Thymus (tissue), 14 donors: ENCODE measurements around the gene ZMYND19. TPM values are rescaled to one million over a fixed set of nuclear protein-coding genes. Genes with fewer than 3 reads are reported as not detected.

Source experiments
- DNase-seq, 9 donors: peaks; one replicate each; pipeline ENCODE4 v3.0.0-alpha.2; 2013; ENCODE audit warnings: low spot score in 9 of 9, low read depth in 6 of 9, missing footprints in 1 of 9
- H3K27ac ChIP-seq, 2 donors: one replicate each; pipeline ENCODE4 v1.5.1; 2013; ENCODE audit warnings: control low read depth in 1 of 2, low read depth in 1 of 2, low read length in 1 of 2, mild to moderate bottlenecking in 1 of 2, moderate library complexity in 1 of 2
- H3K27me3 ChIP-seq, 2 donors: one replicate each; pipeline ENCODE4 v1.5.1; 2013; ENCODE audit warnings: low read length in 1 of 2; ENCODE audit not compliant: control insufficient read depth in 2 of 2, insufficient read depth in 1 of 2
- H3K36me3 ChIP-seq, 2 donors: one replicate each; pipeline ENCODE4 v1.5.1; 2013; ENCODE audit warnings: low read length in 1 of 2, mild to moderate bottlenecking in 1 of 2, moderate library complexity in 1 of 2; ENCODE audit not compliant: control insufficient read depth in 2 of 2, insufficient read depth in 2 of 2
- H3K4me1 ChIP-seq, 2 donors: one replicate each; pipeline ENCODE4 v1.5.1; 2013; ENCODE audit warnings: low read length in 2 of 2; ENCODE audit not compliant: control insufficient read depth in 2 of 2, insufficient read depth in 2 of 2
- H3K4me3 ChIP-seq, 2 donors: one replicate each; pipeline ENCODE4 v1.5.1; 2013; ENCODE audit warnings: low read length in 2 of 2, control low read depth in 1 of 2, mild to moderate bottlenecking in 1 of 2
- H3K9me3 ChIP-seq, 2 donors: one replicate each; pipeline ENCODE4 v1.5.1; 2013; ENCODE audit warnings: low read length in 1 of 2, mild to moderate bottlenecking in 1 of 2; ENCODE audit not compliant: control insufficient read depth in 2 of 2, insufficient read depth in 1 of 2
- WGBS: extraction: QIAGEN DNeasy Blood & Tissue Kit; methylation state at CpG from one replicate; pipeline ENCODE4 v1.1.7; 2013; 5-methylcytosine and 5-hydroxymethylcytosine counted together
- long read RNA-seq, 10 donors: transcript quantifications; one replicate each; lab custom pipeline, GENCODE V29; 2026
- polyA plus RNA-seq: library from polyadenylated mRNA; stranded (reverse); fragments of 200-250 nt; gene quantifications from one replicate; pipeline ENCODE4 v1.2.3, GENCODE V29; 2013
- total RNA-seq: library from RNA; stranded (reverse); fragments of 120-200 nt; gene quantifications from one replicate; pipeline ENCODE4 v1.2.4, GENCODE V29; 2013
- donor health status: healthy.

The ZMYND19 gene
- 20.9 TPM for total RNA-seq
- 20.7 TPM for polyA plus RNA-seq
- long read RNA-seq, donor 1, result 0 reads
- long read RNA-seq, donor 2, result 0 reads
- long read RNA-seq, donor 3, transcript ZMYND19-201 (6 exons, 1,375 nt), result major isoform, 14 of 14 reads
- long read RNA-seq, donor 3, partial matches to known transcripts, result 0 of 14 reads
- long read RNA-seq, donor 3, other reads (novel, unspliced or antisense), result 0 of 14 reads
- long read RNA-seq, donor 4, partial matches to known transcripts, result 0 of 2 reads
- long read RNA-seq, donor 4, other reads (novel, unspliced or antisense), result 0 of 2 reads
- long read RNA-seq, donor 5, transcript ZMYND19-201 (6 exons, 1,375 nt), result major isoform, 12 of 12 reads
- long read RNA-seq, donor 5, partial matches to known transcripts, result 0 of 12 reads
- long read RNA-seq, donor 5, other reads (novel, unspliced or antisense), result 0 of 12 reads
- long read RNA-seq, donor 6, transcript ZMYND19-201 (6 exons, 1,375 nt), result major isoform, 8 of 8 reads
- long read RNA-seq, donor 6, partial matches to known transcripts, result 0 of 8 reads
- long read RNA-seq, donor 6, other reads (novel, unspliced or antisense), result 0 of 8 reads
- long read RNA-seq, donor 7, partial matches to known transcripts, result 0 of 4 reads
- long read RNA-seq, donor 7, other reads (novel, unspliced or antisense), result 0 of 4 reads
- long read RNA-seq, donor 8, partial matches to known transcripts, result 0 of 2 reads
- long read RNA-seq, donor 8, other reads (novel, unspliced or antisense), result 0 of 2 reads
- long read RNA-seq, donor 9, partial matches to known transcripts, result 0 of 2 reads
- long read RNA-seq, donor 9, other reads (novel, unspliced or antisense), result 0 of 2 reads
- long read RNA-seq, donor 10, transcript ZMYND19-201 (6 exons, 1,375 nt), result major isoform, 7 of 7 reads
- long read RNA-seq, donor 10, partial matches to known transcripts, result 0 of 7 reads
- long read RNA-seq, donor 10, other reads (novel, unspliced or antisense), result 0 of 7 reads

DNA sequence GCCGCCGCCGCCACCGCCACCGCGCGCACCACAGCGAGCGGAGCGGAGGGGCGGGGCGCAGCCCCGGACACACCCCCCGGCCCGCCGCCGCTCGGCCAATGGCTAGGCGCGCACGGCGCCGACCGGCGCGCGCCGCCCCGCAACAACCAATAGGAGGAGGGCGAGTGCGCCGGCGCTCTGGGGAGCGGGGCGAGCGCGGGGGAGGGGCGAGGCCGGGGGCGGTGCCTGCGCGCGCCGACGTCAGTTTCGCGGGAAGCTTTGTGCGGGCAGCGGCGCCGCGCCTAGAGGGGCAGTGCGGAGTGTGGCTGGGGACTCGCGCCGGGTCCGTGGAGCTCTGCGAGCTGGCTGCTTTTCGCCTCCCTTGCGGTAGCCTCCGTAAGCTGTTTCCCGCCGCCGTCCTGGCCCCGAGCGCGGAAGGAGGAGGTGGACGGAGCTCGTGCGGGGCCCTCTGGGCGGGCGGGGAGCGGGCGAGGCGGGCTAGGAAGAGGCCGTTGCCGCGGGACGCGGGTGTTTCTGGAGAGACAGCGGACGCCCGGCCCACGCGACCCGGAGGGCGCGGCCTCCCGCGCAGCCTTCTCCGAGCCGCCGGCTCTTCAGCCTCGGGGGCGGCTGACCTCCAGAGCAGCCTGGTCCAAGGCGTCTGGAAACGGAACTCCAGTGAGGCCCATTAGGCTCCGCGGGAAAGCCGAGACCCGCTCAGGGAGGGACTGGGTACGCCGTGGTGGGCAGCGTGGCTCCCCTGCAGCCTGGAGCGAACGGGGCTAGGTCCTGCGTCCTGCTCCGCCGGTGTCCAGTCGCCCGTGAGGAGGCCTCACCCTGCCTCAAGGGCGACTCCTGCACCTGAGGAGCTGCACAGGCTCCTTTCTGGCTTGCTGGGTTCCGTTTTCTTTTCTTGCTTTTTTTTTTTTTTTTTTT is at the start of gene ZMYND19:
Gene ZMYND19, minus strand, starts transcription at position 44 of the 915 bp plus-strand sequence. CDS start 249 bp downstream, outside the sequence.
- Histone ChIP-seq H3K4me1 (peaks cover 9 to 27% of the 10 kb centered on the region in 2 donors), H3K27ac (peak within 1 kb of the TSS in 1 of 2 donors; percentile 53)

DNA sequence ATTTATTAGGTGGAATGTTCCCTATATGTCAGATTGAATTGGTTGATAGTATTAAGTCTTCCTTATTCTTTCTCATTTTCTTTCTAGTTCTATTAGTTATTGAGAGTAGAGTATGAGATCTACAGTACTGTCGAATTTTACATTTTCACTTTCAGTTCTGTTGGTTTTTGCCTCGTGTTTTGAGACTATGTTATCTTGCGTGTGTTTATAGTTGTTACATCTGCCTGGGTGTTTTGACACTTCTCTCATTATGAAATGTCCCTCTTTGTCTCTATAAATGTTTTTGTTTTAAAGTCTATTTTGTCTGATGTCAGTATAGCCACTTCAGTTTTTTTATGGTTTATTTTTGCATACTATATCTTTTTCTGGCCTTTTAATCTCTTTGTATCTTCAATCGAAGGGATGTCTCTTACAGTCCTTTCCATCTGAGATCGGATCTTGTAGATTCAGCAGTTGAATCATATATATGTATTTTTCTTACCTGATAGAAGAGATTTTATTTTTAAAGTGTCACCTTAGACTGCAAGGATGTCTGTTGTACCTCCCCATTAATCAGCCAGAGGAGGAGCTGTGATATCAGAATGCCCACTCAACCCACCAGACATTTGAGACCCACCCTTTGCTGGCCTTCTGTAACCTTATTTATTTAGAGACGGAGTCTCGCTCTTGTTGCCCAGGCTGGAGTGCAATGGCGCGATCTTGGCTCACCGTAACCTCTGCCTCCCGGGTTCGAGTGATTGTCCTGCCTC is 49.2 kb upstream of the ZMYND19 start:
- Histone ChIP-seq H3K4me1 (peaks cover 0 to 4% of the 10 kb centered on the region in 2 donors), H3K4me3 (no peak overlapping the region), H3K36me3 (peaks cover 12% of the 10 kb centered on the region in 2 donors), H3K9me3 (no peaks in the 10 kb centered on the region), H3K27ac (no peak overlapping the region), H3K27me3 (no peaks in the 10 kb centered on the region)
- DNase-seq, result peak in 2 of 9 donors; percentile 9 to 46
- WGBS, result 68% methylated on average over 12 of the region's 12 CpGs

More for the DNA sequence above, at the start of gene ZMYND19:
- peaks cover 0 to 2% of the 10 kb centered on the region in 2 donors for H3K27me3 ChIP-seq
- DNase-seq, result peak; percentile 47 to 93 (median 82)
- WGBS, result 1% methylated on average over 112 of the region's 113 CpGs
- no peaks in the 10 kb centered on the region for H3K9me3 ChIP-seq
- peak within 1 kb of the TSS; percentile 66 to 78 for H3K4me3 ChIP-seq
- H3K36me3 ChIP-seq, result peaks cover 16 to 26% of the 10 kb centered on the region in 2 donors

DNA sequence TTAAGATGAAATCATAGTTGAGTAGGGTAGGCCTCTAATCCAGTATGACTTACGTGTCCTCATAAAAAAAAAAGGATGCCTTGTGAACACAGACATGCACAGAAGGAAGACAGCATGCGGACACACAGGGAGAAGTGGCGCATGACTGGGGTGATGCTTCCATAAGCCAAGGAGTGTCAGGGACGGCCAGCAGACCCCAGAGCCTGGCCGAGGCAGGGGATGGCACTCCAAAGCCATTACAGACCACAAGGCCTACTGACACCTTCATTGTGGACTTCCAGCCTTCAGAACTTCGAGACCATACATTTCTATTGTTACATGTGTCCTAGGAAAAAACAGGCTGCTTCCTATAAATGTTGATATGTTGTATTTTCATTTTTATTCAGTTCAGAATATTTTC is 48.4 kb upstream of the ZMYND19 start:
- 93% methylated on average over 6 of the region's 6 CpGs for WGBS
- H3K36me3 ChIP-seq, result peaks cover 8% of the 10 kb centered on the region in 2 donors
- H3K9me3 ChIP-seq, result no peaks in the 10 kb centered on the region
- H3K4me3 ChIP-seq, result no peak overlapping the region
- peaks cover 0 to 4% of the 10 kb centered on the region in 2 donors for H3K4me1 ChIP-seq
- no peaks in the 10 kb centered on the region for H3K27me3 ChIP-seq
- no peak for DNase-seq
- H3K27ac ChIP-seq, result no peak overlapping the region

DNA sequence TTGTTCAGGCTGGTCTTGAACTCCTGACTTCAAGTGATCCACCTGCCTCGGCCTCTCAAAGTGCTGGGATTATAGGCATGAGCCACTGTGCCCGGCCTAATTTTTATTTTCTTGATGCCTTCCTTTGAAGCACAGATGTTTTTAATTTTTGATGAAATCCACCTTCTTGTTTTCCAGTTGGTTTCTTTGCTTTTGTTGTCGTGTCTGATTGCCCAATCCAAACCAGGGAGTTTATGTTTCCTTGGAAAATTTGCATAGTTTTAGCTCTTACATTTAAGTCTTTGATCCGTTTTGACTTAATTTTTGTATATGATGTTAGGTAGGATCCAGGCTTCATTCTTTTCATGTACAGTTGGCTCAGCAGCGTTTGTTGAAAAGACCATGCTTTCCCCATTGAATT is 43.7 kb upstream of the ZMYND19 start:
- 88% methylated on average over 5 of the region's 5 CpGs for WGBS
- Histone ChIP-seq H3K9me3 (no peaks in the 10 kb centered on the region), H3K4me3 (no peak overlapping the region), H3K4me1 (peaks cover 6 to 12% of the 10 kb centered on the region in 2 donors), H3K36me3 (no peaks in the 10 kb centered on the region), H3K27ac (no peak overlapping the region), H3K27me3 (no peaks in the 10 kb centered on the region)
- DNase-seq, result no peak

DNA sequence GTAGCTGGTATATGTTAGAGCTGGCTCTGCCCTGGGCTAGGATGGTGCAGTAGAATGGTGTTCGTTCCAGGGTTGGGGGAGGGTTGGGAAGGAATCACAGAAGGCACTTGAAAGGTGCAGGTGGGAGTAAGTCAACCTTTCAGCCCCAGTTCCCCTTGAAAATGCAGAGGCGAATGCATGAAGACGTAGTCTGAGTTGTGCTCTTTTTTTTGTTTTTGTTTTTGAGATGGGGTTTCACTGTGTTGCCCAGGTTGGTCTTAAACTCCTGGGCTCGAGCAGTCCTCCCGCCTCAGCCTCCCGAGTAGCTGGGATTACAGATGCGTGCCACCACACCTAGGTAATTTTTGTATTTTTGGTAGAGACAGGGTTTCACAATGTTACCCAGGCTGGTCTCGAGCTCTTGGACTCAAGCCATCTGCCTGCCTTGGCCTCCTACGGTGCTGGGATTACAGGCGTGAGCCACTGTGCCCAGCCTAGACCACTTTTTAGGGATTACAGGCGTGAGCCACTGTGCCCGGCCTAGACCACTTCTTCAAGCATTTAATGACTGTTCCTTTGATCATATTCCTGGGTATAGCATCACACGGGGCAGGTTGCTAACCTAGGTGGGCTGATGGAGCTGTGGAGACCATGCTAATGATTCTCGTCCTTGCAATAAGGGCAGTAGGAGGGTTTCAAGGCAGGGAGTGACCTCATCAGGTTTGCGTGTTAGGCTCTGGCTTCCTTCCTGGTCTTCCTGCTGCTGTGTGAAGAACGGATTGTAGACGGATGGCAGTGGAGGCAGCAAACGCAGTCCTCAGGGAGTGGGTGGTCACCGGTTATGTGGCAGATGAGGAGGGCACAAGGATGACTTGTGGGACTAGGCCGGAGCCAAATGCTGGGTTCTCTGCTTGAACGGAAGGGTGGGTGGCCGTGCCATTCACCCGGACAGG is 42.2 kb upstream of the ZMYND19 start:
- DNase-seq, result no peak
- no peaks in the 10 kb centered on the region for H3K9me3 ChIP-seq
- H3K36me3 ChIP-seq, result no peaks in the 10 kb centered on the region
- H3K27me3 ChIP-seq, result no peaks in the 10 kb centered on the region
- WGBS, result 90% methylated on average over 23 of the region's 23 CpGs
- no peak overlapping the region for H3K27ac ChIP-seq
- H3K4me1 ChIP-seq, result peaks cover 5 to 24% of the 10 kb centered on the region in 2 donors
- H3K4me3 ChIP-seq, result no peak overlapping the region

DNA sequence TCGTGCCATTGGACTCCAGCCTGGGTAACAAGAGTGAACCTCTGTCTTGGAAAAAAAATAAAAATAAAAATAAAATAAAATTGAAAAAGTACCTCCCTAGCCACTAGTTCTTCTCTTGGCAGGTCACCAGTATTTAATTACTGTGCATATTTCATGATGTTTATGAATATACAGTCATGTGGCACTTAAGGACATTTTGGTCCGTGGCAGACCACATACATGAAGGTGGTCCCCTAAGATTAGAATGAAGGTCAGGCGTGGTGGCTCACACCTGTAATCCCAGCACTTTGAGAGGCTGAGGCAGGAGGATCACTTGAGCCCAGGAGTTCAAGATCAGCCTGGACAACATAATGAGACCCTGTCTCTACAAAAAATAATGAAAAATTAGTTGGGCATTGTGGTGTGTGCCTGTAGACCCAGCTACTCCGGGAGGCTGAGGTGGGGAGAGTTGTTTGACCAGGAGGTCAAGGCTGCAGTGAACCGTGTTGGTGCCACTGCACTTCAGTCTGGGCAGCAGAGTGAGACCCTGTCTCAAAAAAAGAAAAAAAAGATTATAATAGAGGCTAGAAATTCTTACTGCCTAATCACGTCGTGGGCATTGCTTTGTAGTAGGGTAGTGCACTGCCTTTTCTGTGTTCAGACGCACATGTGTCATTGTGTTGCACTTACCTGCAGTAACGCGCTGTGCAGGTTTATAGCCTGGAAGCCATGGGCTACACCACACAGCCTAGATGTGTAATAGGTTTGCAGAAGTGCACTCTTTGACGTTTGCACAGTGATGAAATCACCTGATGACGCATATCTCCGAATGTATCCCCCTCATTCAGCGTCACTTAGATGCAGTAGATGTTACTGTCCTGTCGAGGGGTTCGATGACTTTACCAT is 41.3 kb upstream of the ZMYND19 start:
- Histone ChIP-seq H3K4me3 (no peak overlapping the region), H3K4me1 (peaks cover 5 to 24% of the 10 kb centered on the region in 2 donors), H3K36me3 (no peaks in the 10 kb centered on the region), H3K27ac (no peak overlapping the region), H3K27me3 (no peaks in the 10 kb centered on the region), H3K9me3 (no peaks in the 10 kb centered on the region)
- 92% methylated on average over 16 of the region's 16 CpGs for WGBS
- no peak for DNase-seq

DNA sequence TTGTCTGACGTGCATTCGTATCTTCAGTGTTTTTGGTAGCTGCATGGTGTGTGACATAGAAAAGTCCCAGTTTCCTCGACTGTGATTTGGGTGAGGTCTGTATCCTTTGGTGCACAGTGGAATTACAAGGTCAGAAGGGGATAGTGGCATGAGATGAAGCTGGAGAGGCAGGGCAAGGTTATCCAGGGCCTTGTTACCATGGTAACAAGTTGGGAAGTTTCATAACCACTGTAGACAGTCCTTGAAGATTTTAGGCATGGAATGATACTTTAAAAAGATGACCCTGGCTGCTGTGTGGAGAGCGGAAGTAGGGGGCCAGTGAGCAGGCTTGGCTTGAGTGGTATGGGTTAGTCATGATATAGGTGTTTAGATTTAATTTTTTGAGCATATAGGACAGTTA is 40.4 kb upstream of the ZMYND19 start:
- H3K4me3 ChIP-seq, result no peak overlapping the region
- H3K9me3 ChIP-seq, result no peaks in the 10 kb centered on the region
- WGBS, result 92% methylated on average over 4 of the region's 4 CpGs
- no peak overlapping the region for H3K27ac ChIP-seq
- H3K36me3 ChIP-seq, result no peaks in the 10 kb centered on the region
- H3K27me3 ChIP-seq, result no peaks in the 10 kb centered on the region
- peaks cover 5 to 24% of the 10 kb centered on the region in 2 donors for H3K4me1 ChIP-seq
- DNase-seq, result no peak
